Pons (tissue), 1 donor: ENCODE measurements around the gene SLC16A10.

Experiments used
- DNase-seq: peaks from one replicate; pipeline ENCODE4 v3.0.0-alpha.2; 2016; ENCODE audit warnings: low spot score

SLC16A10 gene

GRCh38 chr6:111259089-111259831 lies 172.0 kb downstream of the SLC16A10 start:
- peak; percentile 99 for DNase-seq

GRCh38 chr6:111260570-111261298 lies 173.4 kb downstream of the SLC16A10 start:
- DNase-seq = no peak

- DNase-seq = no peak
These were observed 176.5 kb downstream of the SLC16A10 start for GRCh38 chr6:111263837-111264236.

GRCh38 chr6:111265842-111266241 lies 178.5 kb downstream of the SLC16A10 start:
- DNase-seq = no peak

GRCh38 chr6:111266276-111266675 lies 179.0 kb downstream of the SLC16A10 start:
- no peak for DNase-seq

- no peak for DNase-seq
These were observed 180.5 kb downstream of the SLC16A10 start for GRCh38 chr6:111267764-111268333.

- DNase-seq = no peak
These were observed 182.2 kb downstream of the SLC16A10 start for GRCh38 chr6:111269401-111269970.

- DNase-seq = no peak
These were observed 182.8 kb downstream of the SLC16A10 start for GRCh38 chr6:111270121-111270520.

GRCh38 chr6:111274593-111275217 lies 187.4 kb downstream of the SLC16A10 start:
- DNase-seq = no peak

DNA sequence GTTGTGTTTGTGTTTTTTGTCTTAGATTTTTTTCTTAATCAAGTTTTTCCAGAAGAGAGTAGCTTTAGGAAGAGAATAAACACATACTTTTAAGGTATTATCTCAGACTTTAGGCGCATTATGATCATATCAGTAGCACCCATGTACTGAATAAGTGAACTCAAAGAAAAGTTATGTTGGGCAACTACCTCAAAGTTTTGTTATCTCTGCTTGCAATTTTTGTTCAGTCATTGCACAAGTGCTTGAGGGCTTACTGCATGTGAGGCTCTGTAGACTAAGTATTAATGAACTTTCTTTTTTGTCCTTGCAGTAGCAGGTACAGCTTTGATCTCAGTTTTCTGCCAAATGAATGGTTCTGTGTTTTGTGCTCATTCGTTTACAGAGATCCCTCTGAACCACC lies 189.0 kb downstream of the SLC16A10 start:
- no peak for DNase-seq

GRCh38 chr6:111276736-111277135 lies 189.4 kb downstream of the SLC16A10 start:
- DNase-seq = no peak

DNA sequence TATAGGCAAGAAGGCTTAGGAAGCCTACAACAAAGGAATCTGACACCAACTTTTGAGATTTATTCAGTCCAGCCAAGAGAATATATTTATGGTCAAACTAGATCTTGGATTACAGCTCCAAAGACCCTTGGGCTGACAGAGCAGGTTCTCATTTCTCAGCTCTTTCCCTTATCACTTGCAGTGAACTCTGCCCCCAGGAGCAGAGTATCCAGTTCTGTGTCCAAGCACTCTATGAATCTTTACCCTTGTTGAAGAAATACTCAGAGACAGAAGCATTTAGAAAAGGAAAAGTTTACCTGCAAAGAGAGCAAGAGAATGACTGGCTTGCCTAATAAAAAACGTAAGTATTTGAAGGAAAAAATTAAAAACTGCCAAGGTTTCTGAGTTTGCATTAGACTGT lies 190.5 kb downstream of the SLC16A10 start:
- DNase-seq = no peak

DNA sequence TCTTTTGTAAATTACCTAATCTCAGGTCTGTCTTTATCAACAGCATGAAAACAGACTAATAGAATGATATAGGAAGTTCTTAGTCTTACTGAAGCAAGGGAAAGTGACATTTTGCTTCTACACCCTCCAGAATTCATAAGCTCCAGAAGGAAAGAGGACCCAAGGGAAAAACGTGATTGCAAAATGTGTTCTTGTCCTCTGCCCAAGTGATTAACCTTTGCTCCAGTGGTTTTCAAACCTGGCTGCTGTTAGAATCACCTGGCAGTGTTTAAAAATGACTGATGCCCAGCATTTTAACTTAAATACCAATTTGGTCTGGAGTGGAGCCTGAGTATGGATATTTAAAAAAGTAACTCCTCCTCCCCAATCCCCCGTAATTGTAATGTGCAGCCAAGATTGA lies 191.4 kb downstream of the SLC16A10 start:
- no peak for DNase-seq

DNA sequence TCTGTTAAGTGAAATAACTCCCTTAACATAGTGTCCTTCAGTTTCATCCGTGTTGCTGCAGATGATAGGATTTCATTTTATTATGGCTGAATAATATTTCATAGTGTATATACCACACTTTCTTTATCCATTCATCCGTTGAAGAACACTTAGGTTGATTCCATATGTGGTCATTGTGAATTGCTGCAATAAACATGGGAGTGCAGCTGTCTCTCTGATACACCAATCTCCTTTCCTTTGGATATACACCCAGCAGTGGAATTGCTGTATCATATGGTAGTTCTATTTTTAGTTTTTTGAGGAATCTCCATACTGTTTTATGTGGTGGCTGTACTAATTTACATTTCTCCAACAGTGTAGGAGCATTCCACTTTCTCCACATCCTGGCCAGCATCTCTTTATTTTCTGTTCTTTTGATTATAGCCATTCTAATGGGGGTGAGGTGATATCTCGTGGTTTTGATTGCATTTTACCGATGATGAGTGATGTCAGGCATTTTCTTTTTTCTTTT lies 193.2 kb downstream of the SLC16A10 start:
- DNase-seq = no peak
